ENCODE results near the gene MC4R.

DNA sequence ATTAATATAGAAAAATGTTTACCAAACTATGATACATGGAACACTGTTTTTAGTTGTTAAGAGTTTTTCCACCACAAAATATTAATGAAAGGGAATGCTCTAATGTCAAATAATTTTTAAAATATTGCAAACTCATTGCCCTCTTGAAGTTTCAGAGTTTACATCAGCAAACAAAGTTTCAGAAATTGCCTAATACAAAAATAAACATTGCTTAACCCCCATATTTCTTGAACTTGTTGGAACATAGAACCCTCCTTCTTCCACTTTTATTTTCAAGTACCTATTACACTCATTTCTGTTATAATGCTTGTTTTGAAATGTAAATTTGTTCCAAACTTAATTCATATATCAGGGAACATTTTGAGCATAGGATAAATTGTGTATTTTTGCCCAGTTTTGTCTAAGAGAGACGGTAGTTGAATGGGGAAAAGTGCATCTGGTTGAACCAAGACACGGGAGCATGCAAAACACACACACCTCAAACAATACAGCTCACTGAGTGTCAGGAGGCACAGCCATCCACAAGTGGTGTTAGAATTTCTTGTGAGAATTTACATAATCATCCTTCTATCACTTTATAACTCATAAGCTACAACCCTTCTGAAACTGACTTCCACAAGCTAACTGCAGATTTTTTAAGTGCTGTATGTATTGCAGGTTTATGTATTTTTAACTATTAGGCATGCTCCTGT lies 5.3 kb upstream of the MC4R start:
- TF ChIP-seq, protein P1, sequence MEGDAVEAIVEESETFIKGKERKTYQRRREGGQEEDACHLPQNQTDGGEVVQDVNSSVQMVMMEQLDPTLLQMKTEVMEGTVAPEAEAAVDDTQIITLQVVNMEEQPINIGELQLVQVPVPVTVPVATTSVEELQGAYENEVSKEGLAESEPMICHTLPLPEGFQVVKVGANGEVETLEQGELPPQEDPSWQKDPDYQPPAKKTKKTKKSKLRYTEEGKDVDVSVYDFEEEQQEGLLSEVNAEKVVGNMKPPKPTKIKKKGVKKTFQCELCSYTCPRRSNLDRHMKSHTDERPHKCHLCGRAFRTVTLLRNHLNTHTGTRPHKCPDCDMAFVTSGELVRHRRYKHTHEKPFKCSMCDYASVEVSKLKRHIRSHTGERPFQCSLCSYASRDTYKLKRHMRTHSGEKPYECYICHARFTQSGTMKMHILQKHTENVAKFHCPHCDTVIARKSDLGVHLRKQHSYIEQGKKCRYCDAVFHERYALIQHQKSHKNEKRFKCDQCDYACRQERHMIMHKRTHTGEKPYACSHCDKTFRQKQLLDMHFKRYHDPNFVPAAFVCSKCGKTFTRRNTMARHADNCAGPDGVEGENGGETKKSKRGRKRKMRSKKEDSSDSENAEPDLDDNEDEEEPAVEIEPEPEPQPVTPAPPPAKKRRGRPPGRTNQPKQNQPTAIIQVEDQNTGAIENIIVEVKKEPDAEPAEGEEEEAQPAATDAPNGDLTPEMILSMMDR (IDR thresholded peaks at IDR 0.05): no peak
- TF ChIP-seq POLR2A (IDR thresholded peaks at IDR 0.05): no peak
